Posterior vena cava (tissue), 2 donors: ENCODE results near the gene GSPT1. TPM values are rescaled to one million over a fixed set of nuclear protein-coding genes. Genes with fewer than 3 reads are reported as not detected.
"Not testable (repeated sequence)": the region's sequence is repeated elsewhere in the genome, so short reads cannot be mapped to it uniquely, and the experiment has no call there.

Source experiments
- DNase-seq: peaks from one replicate; pipeline ENCODE4 v3.0.0-alpha.2; 2020; ENCODE audit warnings: low spot score
- intact Hi-C, 2 donors: fragments of 100-400 bp; cut with DNase I; formaldehyde crosslinking; loops; one replicate each; pipeline versions ENCODE4 v1.14.1 to v1.14.2; 2022 to 2023
- total RNA-seq, 2 donors: library from RNA; stranded (reverse); fragmentation: NEBNext Ultra II Directional; extraction: Animal tissue kit (Norgen Biotek cat#: 25700); gene quantifications; one replicate each; pipeline ENCODE4 v1.2.1, GENCODE V29; 2021
- donor health status: DM: yes; HTN: yes; CAD: no.
- donor health status: DM: yes; HTN: yes; CAD: no.

Gene GSPT1
- total RNA-seq, 2 donors from 2014 or later: 76.2 to 77.2 TPM

- DNase-seq: no peak
- intact Hi-C loops: no loop called here
Measured at GRCh38 chr16:11824362-11824761, 91.4 kb downstream of the GSPT1 start.

GRCh38 chr16:11823645-11824044 lies 92.1 kb downstream of the GSPT1 start:
- DNase-seq, intact Hi-C loops: not testable (repeated sequence)

DNA sequence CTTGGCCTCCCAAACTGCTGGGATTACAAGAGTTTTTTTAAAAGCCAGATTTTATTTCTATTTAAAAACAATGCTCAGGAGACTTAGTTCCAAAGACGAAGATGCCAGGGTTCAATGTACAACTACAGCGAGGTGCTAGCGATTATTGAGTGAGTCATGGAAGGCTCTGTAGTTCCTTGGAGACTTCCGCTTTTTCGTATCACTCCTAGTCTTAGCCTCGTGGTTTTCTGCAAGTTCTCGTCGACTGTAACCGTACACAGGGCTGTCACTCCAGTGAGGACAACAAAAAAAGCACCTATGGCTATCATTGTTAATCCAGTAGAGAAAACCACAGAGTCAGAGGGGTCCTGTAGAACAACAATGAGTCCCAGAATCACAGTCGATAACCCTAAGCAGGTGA lies 96.0 kb downstream of the GSPT1 start:
- no peak for DNase-seq
- intact Hi-C loops: loop anchor here in 1 of 2 donors (10.0 kb wide), 1 partner anchor 415 kb away; no protein-coding TSS in a partner anchor

- intact Hi-C loops: loop anchor here in 1 of 2 donors (10.0 kb wide), 1 partner anchor 414 kb away; no protein-coding TSS in a partner anchor
- not testable (repeated sequence) for DNase-seq
Measured at GRCh38 chr16:11818970-11819369, 96.8 kb downstream of the GSPT1 start.

Other genes starting within 250 kb of the GSPT1 start
- 10 to 100 TPM; 17.9 to 19.7 TPM for gene SNN, start 247.5 kb downstream of the GSPT1 start, total RNA-seq
- 10 to 100 TPM; 32.9 to 34.4 TPM for gene TXNDC11, start 173.1 kb downstream of the GSPT1 start, total RNA-seq
- 10 to 100 TPM; 51.2 to 60.9 TPM for gene ZC3H7A, start 118.7 kb downstream of the GSPT1 start, total RNA-seq
- gene RSL1D1, start 64.4 kb downstream of the GSPT1 start, total RNA-seq: 10 to 100 TPM; 93.4 to 95.1 TPM
- 10 to 100 TPM in 1 of 2 donors, 1 to 10 TPM in 1; 5.1 to 10.3 TPM for gene NPIPB2, start 26.1 kb upstream of the GSPT1 start, total RNA-seq
- gene TNFRSF17, start 49.3 kb upstream of the GSPT1 start, total RNA-seq: not detected
- gene SNX29, start 60.8 kb upstream of the GSPT1 start, total RNA-seq: 10 to 100 TPM; 39.7 to 46.3 TPM